Jurkat, Clone E6-1 (cell line): Measurements from ENCODE around the gene AQP3. TPM values are rescaled to one million over a fixed set of nuclear protein-coding genes. Genes with fewer than 3 reads are reported as not detected.
A peak's percentile ranks its signal among the peaks of the same experiment; 100 is the strongest.
"Not testable (repeated sequence)": the region's sequence is repeated elsewhere in the genome, so short reads cannot be mapped to it uniquely, and the experiment has no call there.

Experiments used
- DNase-seq: peaks from one replicate; pipeline ENCODE4 v3.0.0-alpha.2; 2011; ENCODE audit warnings: low read depth, low spot score
- H3K4me3 ChIP-seq: 2 replicates; pipeline ENCODE4 v1.5.1; 2011; ENCODE audit warnings: mild to moderate bottlenecking, low read length, control low read depth, moderate library complexity
- polyA plus RNA-seq: library from polyadenylated mRNA; unstranded; fragments of >200 nt; gene quantifications from one replicate; pipeline ENCODE4 v1.2.1, GENCODE V29; 2012; ENCODE audit warnings: missing spikeins; ENCODE audit not compliant: insufficient read length, insufficient read depth

The AQP3 gene
- 29.0 TPM for polyA plus RNA-seq

- DNase-seq: peak; percentile 53
- peak within 1 kb of the TSS; percentile 69 for H3K4me3 ChIP-seq
These were observed at the start of gene AQP3 for GRCh38 chr9:33446946-33447798. AQP3 (minus strand) TSS chr9:33447593; CDS start chr9:33447530, 63 bp downstream.

DNA sequence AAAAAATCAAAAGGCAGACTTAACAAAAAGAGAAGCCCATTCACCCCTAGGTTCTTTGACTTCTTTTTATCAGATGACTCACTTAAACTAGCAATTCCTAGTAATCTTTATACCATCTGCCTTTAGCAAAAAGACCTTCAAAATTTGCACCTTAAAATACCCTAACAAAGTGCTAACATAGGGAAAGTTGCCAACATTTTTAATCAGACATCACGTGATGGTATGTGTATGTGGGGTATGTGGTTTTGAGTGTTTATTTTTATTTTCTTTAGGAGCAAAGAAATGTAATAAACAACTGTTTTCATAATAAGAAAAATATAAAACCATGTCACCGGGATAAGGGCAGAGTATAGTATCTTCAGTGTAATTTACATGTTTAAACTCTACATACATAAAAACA lies 46.4 kb upstream of the AQP3 start:
- not testable (repeated sequence) for H3K4me3 ChIP-seq, DNase-seq

DNA sequence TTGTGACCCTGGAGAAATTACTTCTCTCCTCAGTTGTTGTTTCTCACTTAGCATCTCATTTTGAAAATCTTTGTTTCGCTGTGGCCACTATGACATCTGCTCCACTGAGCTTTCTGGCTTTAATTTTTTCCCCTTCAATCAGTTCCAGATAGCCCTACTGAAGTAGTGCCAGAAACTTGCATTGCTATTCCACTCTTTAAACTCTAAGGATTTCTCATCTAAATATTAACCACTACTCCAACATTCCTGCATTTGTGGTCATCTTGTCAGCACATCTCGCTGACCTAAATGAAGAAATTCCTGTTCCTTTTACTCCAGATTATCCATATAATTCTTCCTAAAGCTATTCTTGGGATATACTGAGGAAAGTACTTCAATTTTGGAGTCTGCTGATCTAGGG lies 41.7 kb upstream of the AQP3 start:
- no peak for DNase-seq
- H3K4me3 ChIP-seq: no peak overlapping the region

DNA sequence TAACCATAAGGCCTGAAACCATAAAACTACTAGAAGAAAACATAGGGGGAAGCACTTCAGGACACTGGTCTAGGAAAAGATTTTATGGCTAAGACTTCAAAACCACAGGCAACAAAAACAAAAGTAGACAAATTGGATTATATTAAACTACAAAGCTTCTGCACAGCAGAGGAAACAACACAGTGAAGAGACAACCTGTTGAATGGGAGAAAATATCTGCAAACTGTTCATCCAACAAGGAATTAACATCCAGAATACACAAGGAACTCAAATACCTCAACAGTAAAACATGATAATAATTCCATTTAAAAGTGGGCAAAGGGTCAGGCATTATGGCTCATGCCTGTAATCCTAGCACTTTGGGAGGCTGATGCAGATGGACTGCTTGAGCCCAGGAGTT lies 37.9 kb upstream of the AQP3 start:
- not testable (repeated sequence) for DNase-seq, H3K4me3 ChIP-seq

- no peak overlapping the region for H3K4me3 ChIP-seq
- no peak for DNase-seq
These were observed 33.6 kb upstream of the AQP3 start for GRCh38 chr9:33480976-33481375.

- no peak overlapping the region for H3K4me3 ChIP-seq
These were observed 32.7 kb upstream of the AQP3 start for GRCh38 chr9:33480106-33480505.

DNA sequence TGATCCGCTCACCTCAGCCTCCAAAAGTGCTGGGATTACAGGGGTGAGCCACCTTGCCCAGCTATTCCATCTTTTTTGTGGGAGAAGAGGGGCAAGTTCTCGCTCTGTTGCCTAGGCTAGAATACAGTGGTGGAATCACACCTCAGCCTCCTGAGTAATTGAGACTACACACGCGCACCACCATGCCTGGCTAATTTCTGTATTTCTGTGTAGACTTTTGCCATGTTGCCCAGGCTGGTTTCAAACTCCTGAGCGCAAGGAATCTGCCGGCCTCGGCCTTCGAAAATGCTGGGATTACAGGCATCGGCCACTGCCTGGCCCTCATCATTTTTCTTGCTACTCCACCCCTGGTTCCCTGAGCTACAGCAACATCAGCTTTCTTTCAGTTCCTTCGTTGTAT lies 29.1 kb upstream of the AQP3 start:
- no peak overlapping the region for H3K4me3 ChIP-seq
- DNase-seq: no peak

More at GRCh38 chr9:33480106-33480505, 32.7 kb upstream of the AQP3 start:
- no peak for DNase-seq

DNA sequence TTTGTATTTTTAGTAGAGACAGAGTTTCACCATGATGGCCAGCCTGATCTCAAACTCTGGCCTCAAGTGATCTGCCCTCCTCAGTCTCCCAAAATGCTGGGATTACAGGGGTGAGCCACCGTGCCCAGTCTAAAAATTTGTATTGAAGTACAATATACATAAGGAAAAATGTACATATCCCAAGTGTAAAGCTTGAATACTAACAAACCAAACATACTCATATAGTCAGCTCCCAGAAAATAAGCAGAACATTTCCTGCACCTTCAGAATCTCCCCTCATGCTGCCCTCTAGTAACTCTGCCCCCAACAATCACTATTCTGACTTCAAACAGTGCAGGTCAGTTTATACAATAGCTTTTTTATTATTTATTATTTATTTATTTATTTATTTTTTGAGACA lies 28.0 kb upstream of the AQP3 start:
- no peak for DNase-seq

GRCh38 chr9:33473643-33474352 lies 26.4 kb upstream of the AQP3 start, which contains the start of gene NOL6:
NOL6 (minus strand) TSS chr9:33473924; CDS start chr9:33473842, 82 bp downstream.
- H3K4me3 ChIP-seq: peak within 1 kb of the TSS; percentile 99
- peak; percentile 99 for DNase-seq

More for the DNA sequence above, 28.0 kb upstream of the AQP3 start:
- no peak overlapping the region for H3K4me3 ChIP-seq

GRCh38 chr9:33472881-33473615 lies 25.7 kb upstream of the AQP3 start:
- peak overlapping the region; percentile 99 for H3K4me3 ChIP-seq
- no peak for DNase-seq

DNA sequence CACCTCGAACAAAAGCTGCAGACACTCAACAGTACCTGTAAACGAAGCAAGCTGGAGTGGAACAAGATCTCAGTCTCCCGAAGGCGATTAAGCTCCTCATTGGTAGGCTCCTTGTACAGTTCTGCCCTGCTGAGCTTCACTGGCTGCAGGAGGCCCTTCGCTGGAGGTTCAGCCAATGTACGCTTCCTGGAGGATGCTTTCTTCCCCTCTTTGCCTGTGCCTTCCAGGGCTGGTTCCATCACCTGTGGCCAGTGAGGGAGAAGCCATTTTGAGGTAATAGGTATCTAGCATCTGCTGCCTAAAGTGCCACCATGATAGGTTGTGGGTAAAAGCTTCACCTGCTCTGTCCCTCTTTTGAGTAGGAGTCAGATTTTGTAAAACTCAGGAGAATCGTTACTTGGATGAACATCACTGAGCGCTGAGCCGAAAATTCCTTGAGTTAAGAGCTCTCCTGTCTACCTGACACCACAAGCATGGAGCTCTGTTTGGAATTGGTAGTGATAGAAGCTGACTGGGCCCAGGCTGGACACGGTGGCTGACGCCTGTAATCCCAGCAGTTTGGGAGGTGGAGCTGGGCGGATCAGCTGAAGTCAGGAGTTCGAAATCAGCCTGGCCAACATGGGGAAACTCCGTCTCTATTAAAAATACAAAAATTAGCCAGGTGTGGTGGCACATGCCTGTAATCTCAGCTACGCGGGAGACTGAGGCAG lies 24.9 kb upstream of the AQP3 start:
- no peak for DNase-seq
- H3K4me3 ChIP-seq: peak overlapping the region; percentile 99

GRCh38 chr9:33471361-33471760 lies 24.0 kb upstream of the AQP3 start:
- DNase-seq: no peak
- no peak overlapping the region for H3K4me3 ChIP-seq

GRCh38 chr9:33469891-33470290 lies 22.5 kb upstream of the AQP3 start:
- no peak overlapping the region for H3K4me3 ChIP-seq
- DNase-seq: no peak

GRCh38 chr9:33468797-33469621 lies 21.6 kb upstream of the AQP3 start:
- H3K4me3 ChIP-seq: no peak overlapping the region
- DNase-seq: no peak

GRCh38 chr9:33468215-33468730 lies 20.9 kb upstream of the AQP3 start:
- H3K4me3 ChIP-seq: no peak overlapping the region
- no peak for DNase-seq

GRCh38 chr9:33467526-33467925 lies 20.1 kb upstream of the AQP3 start:
- no peak for DNase-seq
- no peak overlapping the region for H3K4me3 ChIP-seq

GRCh38 chr9:33466565-33467495 lies 19.4 kb upstream of the AQP3 start:
- no peak overlapping the region for H3K4me3 ChIP-seq
- no peak for DNase-seq
